GM18858 (cell line): ENCODE measurements around the gene FERMT3.

Source experiments
- ATAC-seq: cut with Tn5 transposase; IDR thresholded peaks from one replicate; pipeline ENCODE4 v1.9.1; 2021; ENCODE audit not compliant: unreplicated experiment

Gene FERMT3

DNA sequence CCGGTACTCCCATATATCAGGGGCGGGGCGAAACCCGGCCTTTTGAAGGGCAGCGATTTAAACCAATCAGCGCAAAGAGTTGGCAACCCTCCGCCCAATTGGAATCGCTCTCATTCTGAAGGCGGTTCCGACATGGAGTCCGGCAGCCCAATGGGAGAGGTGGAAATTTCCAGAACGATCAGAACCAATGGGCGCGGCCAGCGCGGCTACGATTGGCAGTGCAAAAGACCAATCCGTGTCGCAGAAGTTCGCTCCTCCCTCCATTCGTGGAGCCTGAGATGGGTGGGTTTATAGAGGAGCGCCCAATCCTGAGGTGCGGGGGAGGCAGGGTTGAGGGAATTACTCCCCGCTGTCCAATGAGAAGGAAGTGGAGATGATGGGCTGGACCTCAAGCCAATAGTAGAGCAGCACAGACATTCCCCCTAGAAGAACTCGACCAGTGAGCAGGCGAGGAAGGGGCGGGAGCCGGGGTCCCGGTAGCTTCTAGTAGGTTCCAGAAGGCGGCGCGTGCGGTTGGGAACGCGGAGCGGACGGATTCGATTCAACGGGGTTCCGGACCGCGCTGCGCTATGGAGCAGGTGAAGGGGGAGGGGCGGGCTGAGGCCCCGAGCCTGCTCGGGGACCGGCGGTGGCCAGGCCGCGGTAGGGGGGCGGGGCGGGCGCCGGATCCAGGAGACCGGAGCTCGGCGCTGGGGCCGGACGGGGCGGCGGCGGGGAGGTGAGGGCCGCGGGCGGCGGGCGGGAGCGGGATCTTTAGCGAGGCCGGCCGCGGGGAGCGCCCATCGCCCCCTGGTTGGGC, 20.6 kb upstream of the FERMT3 start, which contains the start of gene STIP1:
Gene STIP1 (plus strand): TSS at position 479 of the 799 bp plus-strand sequence. CDS start 91 bp downstream, at position 570.
- ATAC-seq = peak; percentile 70

- ATAC-seq = no peak
Observed at GRCh38 chr11:64186492-64187165, 19.9 kb upstream of the FERMT3 start.

- ATAC-seq = no peak
Observed at GRCh38 chr11:64192434-64192833, 14.1 kb upstream of the FERMT3 start.

DNA sequence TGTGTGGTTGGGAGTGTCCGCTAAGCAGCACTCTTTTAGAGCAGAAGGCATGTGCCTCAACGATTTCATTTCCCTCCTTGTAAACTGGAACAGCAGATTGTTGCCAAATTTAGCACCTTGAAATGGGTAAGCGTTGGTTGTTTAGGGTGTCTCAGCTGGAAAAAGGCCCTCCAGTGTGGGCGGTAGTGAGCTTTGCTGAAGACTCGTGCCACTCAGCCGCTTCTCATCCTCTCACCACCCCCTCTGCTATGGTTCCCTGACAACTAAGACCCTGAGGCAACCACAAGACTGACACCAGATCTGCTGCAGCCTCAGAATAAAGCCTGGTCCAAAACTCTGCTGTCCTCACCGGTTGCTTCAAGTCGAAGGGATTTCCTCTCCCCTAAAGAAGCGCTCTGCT, 9.9 kb upstream of the FERMT3 start:
- no peak for ATAC-seq

- ATAC-seq = no peak
Observed at GRCh38 chr11:64198511-64198910, 8.0 kb upstream of the FERMT3 start.

DNA sequence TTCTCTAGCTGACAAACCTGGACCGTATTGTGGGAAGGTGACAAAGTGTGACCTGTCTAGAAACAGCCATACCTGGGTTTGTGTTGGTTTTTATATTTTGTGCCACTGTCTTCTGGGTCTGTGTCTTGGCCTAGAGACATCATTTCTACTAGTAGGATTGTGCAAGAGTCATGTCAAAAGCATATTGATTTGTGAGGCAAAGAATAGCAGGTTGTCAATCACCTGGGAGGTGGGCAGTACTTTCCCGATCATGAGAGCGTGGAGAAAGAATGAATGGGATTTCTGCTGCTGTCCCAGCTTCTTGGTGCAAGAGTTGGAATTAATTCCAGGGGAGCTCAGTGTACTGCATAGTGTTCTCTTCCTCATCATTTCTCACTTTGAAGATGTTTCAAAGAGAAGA, 5.0 kb upstream of the FERMT3 start:
- ATAC-seq = no peak

DNA sequence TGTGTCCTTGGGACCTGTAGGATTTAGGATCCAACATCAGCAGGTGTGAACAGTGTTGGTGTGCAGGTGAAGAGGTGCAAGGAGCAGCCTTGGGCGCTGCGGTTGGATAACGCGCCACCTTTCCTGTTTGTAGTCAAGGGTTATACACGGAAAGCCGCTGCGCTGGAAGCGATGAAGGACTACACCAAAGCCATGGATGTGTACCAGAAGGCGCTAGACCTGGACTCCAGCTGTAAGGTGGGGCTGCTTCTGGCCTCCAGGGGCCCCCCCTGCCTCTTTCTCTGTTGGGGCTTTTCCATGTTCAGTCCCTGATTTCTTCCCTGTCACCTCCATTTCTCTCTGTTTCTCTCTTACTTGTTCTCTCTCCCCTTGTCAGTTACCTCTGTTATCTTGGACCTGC, 3.5 kb upstream of the FERMT3 start:
- ATAC-seq = no peak

GRCh38 chr11:64203421-64204079, 3.0 kb upstream of the FERMT3 start:
- ATAC-seq = no peak

DNA sequence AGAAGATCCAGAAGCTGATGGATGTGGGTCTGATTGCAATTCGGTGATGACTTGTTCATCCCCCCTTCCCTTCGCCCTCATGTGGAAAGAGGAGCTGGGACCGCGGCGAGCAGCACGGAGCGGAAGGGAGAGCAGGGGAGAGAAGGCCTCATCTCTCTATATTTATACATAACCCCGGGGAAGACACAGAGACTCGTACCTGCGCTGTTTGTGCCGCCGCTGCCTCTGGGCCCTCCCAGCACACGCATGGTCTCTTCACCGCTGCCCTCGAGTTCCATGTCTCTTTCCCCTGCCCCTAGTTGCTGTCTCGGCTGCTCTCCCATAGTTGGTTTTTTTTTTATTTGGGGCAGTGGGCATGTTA, 2.5 kb upstream of the FERMT3 start:
- no peak for ATAC-seq

DNA sequence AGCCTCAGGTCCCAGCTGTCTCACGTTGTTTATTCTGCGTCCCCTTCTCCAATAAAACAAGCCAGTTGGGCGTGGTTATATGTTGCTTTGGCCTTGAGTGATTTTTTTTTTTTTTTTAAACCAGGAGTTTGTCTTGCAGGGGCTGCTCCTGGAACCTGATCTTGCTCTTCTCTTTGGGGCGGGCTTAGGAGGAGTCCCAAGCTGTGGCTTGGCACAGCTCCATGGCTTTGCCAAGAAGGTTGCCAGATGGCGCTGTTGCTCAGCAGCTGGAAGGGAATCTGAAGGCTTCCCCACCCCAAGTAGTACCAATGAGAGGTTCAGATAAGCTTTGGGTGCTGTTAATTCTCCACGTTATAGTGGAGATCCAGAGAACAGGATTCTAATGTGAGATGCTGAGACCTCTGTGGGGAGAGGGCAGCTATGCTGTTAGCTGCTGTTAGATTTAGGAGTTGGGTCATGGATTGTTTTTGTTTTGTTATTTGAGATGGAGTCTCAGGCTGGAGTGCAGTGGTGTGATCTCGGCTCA, 2.0 kb upstream of the FERMT3 start:
- ATAC-seq = no peak

- ATAC-seq = peak; percentile 38
Observed at GRCh38 chr11:64207256-64208085, 950 bp downstream of the FERMT3 start.

DNA sequence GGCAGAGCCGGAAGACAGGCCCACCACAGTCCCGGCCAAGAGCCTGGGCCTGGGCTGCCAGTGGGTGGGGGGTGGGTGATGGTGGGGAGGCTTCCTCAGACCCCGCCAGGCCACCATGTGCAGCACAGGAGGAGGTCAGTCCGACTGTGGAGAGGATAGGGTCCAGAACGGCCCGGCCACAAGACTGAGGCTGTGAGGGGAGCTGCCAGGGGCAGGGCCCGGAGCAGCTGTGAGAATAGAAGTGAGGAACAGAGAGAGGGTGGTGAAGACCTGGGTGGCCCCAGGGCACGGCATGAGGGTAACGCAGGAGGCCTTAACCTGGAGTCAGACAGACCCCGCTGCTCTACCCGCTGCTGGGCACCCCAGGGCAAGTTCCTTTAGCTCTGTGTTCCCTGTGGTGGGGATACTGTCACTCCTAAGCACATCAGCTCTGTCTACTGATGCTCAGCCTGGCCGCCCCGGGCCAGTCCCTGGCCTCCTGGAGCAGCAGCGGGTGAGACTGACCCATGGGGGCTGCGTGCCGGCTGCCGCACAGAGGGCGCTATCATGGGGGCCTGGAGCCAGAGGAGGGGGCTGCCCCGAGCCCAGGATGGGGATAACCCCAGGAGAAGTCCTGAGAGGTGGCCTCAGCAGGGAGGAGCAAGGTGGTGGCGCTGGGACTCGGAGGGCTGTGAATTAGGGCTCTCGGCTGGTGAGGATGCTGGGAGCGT, 1.7 kb downstream of the FERMT3 start:
- no peak for ATAC-seq

DNA sequence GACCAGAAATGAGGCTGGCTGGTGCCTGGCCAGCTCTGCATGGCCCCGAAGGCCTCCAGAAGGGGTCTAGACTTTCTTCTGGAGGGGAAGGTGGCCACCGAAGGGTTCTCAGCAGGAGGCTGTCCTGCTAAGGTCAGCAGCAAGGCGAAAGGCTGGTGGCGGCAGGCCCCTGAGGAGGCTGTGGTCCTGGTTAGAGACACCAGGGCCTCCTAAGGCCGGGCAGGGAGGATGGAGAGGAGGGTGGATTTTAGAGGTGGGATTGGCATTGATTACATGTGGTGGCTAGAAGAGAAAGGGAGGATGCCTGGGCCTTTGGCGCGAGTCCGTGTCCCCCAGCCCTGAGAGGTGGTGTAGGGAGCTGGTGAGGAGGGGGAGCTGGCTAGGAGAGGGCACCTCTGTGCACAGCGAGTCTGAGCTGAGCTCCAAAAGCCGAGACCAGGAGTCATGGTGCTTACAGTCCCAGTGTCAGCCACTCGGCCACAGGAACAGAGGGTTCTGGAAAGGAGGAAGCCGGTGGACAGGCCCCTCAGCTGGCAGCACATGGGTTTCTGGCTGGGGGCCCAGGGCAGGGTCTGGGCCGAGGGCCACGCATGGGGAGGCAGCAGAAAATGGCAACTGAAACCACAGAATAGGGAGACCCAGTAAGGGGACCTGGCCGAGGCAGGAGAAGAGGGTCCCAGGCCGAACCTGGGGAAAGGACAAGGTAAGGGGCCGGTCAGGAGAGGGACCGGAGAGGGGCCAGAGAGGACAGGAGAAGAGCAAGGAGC, 2.5 kb downstream of the FERMT3 start:
- ATAC-seq = no peak

DNA sequence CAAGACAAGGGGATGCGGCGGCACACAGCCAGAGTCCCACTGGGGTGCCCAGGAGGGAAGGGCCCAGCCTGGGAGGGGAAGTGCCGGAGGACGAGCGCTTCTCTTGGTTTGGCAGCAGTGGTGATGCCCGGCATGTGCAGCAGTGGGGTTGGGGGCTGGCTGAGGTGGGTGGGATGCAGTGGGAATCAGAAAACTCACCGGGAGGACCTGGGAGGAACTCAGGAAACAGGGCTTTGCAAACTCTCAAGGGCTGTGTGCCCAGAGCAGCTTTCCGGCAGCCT, 3.0 kb downstream of the FERMT3 start:
- ATAC-seq = no peak

- no peak for ATAC-seq
Observed at GRCh38 chr11:64210301-64211020, 3.9 kb downstream of the FERMT3 start.

DNA sequence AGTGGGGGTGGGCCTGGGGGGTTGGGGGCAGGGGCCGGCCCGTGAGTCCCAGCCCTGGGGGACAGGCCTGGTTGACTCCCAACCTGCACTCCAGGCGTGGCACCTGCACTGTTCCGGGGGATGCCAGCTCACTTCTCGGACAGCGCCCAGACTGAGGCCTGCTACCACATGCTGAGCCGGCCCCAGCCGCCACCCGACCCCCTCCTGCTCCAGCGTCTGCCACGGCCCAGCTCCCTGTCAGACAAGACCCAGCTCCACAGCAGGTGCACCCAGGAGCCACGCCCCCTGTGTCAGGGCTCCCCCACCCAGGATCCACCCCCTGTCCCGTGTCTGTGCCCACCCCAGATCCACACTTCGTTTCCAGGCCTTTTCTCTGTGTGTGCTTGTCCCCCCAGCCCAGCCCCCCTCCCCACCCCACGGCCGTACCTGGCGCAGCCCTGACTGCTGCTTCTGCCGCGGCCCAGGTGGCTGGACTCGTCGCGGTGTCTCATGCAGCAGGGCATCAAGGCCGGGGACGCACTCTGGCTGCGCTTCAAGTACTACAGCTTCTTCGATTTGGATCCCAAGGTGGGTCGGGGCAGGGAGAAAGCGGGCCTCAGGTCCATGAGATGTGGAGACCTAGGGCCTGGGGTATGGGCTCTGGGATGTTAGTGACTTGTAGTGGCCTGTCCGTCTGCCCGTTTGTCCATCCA, 4.8 kb downstream of the FERMT3 start:
- ATAC-seq = no peak

DNA sequence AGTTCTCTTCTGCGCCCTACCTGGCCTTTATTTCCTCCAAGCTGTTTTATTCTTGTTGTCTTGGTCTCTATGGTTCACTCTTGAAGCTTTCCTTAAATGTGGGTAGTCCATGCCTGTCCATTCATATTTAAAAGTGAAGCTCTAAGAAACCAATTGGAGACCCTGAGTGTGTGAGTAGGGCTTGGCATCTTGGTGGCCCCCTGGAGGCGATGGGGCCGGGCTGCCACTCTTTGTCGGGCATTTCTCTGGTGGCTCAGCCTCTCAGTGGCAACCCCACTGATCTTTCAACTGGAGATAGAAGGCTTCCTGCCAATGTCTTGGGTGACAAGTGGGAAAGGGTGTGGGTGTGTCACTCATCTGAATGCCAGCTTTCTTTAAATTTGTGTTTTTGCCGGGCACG, 10.4 kb downstream of the FERMT3 start:
- no peak for ATAC-seq

DNA sequence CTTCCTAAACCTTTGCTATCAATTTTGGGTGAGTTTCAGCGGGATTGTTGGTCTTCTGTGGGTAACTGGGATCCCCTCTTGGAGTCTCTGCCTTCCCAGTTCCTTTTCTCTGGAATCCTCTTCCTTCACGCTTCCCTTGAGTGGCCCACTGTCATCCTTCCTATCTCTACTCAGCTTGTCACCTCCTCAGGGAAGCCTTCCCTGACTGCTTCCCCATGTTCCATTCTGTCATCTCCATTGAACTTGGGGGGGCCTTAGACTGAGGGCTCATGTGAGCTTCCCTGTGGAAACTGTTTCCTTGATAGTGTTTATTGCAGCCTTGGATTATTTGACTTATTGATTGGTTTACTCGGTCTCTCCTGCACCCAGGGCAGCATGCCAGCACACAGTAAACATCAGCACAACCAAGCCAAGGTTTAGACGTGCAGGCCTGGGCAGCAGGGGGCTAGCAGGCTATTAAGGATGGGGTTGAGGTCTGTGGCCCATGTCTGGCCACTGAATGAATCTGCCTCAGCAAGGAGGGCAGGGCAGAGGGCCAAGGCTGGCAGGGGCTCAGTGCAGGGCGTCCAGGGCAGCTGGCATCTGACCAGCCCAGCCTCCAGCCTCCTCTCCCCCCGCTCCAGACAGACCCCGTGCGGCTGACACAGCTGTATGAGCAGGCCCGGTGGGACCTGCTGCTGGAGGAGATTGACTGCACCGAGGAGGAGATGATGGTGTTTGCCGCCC, 12.3 kb downstream of the FERMT3 start:
- no peak for ATAC-seq
